Brain pericyte (primary cell): ENCODE data around the gene PPP2R5A.
"Not testable (repeated sequence)": the region's sequence is repeated elsewhere in the genome, so short reads cannot be mapped to it uniquely, and the experiment has no call there.

Experiments used
- DNase-seq: peaks from one replicate; pipeline ENCODE4 v3.0.0-alpha.2; 2012; ENCODE audit warnings: low read depth, low spot score

Gene PPP2R5A

DNA sequence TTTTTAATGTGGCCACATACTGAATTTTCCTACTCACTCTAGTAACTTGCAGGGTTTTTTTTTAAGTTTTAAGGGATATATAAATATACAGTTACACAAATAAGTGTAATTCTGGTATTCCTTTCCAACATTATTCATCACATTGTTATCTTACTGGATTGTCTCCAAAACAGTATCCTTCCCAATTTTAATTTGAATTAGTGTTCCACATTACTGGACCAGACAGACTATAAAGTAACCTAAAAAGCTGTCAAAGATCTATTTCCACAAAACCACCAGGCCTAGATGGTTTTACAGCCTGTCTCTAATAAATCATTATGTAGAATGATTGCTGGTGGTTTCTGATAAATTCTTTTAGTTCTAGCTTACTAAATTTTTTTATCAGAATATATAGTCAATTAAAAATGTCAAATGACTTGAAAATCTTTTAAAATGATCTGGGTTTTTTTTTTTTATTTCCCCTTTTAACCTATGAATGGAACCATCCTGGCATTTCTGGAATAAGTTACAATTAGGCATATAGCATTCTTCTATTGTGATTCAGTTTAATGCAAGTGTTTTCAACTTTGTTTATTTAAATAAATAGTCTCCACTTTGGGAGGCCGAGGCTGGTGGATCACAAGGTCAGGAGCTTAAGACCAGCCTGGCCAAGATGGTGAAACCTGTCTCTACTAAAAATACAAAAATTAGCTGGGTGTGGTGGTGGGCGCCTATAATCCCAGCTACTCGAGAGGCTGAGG is 70.2 kb downstream of the PPP2R5A start:
- DNase-seq = no peak

DNA sequence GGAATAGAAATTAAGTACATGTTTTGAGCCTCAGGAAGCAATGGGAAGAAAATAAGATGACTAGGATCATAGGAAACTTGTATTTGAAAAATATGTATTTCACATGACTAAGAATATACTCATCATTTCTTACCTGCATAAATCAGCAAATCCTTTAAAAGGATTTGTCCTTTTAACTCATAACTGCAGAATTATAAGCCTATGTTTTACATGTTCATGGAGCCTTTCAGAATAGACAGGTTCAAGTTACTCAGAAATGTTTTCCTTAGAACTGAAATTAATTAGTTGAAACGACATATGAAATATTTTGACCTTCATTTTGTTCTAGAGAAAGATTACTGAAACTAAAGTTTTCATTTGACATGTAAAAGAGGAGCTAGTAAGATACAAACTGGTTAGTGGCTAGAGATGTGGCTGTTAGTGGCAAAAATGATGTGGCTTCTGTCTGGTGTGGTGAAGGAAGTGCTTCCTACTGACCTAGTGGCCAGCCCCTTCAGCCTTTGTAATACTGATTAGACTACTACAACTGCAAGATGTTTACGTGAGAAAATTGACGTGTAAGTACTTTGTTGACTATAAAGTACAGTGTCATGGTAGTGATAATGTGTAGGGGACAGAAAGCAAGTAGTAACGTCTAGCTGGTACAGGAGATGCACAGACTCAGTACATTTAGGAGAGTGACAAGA is 74.7 kb downstream of the PPP2R5A start:
- DNase-seq = no peak

DNA sequence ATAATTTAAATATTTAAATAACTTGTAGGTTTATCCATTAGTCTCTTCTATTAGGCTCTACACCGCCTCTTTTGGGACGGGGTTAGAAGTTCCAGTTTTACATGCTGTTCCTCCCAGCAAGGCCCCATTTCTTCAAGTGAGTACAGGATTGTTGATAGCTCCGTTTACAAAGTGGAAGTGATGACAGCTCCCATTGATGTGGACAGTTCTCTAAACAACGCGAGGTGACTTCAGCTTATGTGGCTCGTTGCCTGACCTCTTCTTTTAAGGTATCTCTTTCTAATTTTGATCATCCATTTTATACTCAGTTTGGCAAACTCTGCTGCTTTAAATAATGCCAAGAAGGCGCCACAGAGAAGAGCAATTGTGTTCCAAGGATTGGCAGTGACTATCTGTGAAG is 79.8 kb downstream of the PPP2R5A start:
- no peak for DNase-seq

DNA sequence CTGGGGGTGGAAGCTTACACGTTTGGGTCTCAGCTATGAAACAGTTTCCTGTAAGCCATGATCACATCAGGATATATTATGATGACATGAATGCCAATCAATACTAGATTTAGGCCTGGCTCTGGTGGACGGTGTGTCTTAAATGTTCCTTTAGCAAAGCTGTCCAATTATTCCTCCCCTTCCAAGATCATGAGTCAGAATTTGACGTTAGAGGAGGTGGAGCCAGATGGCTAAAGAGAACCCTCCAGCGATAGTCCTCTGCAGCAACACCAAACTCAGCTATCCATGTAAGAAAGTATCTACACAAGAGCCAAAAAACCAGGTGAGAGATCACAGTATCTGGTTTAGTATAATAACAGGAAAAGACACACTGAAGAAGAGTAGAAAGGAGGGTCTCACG is 81.7 kb downstream of the PPP2R5A start:
- no peak for DNase-seq

DNA sequence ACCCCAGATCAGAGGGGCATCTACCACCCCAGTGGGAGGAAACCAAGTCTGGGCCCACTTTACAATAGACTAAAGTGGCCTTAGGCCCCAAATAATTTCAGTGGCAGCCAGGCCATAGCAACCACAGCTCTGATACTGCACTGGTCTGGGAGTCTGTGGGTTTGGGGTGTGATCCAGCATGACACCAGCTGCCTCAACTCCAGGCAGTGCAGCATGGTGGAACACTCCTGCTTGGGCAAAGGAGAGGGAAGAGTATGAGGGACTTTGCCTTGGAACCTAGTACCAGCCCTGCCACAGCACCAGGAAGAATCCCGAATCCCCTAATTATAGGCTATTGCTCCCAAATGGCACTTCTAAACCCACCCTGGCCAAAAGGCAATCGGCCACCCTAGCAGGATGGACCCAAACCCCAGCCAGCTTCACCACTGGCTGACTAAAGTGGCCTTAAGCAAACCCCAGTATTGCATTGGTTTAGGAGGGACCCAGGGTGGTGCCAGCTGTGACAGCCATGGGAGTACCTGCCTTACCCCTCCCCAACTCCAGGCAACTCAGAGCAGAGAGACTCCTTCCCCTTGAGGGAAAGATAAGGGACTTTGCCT is 82.4 kb downstream of the PPP2R5A start:
- DNase-seq = no peak

DNA sequence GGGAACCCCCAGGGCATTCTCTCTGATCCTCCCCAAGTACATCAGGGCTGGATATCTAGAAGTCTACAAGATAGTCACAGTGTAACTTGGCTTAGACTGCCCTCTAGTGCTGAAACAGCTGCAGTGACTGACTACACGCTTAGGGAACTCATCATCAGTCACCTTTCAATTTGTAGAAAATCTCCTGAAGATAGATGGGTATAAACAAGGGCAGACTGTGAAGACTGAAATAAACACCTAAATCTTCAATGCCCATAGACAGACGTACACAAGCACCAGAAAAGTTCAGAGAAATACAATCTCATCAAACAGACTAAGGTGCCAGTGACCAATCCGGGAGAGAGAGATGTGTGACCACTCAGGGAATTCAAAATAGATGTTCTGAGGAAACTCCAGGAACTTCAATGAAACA is 82.9 kb downstream of the PPP2R5A start:
- DNase-seq = peak; percentile 41

DNA sequence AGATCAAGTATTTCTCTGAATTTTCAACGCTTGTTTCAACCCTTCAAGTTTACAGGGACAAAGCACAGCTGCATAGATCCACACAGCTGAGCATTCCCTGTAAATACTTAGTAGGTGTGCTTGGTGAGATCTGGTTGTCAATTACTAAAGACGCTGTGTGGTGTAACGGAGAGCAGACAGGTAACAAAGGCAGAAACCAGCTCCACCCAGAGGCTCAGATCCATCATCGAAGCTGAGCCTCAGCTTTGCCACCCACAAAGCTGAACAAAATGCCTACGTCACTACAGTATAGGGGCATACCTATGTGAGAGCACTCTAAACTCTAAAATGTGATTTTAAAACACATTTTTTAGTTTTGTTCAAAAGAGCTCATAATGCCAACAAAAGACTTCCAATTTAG is 90.8 kb downstream of the PPP2R5A start:
- DNase-seq = no peak

DNA sequence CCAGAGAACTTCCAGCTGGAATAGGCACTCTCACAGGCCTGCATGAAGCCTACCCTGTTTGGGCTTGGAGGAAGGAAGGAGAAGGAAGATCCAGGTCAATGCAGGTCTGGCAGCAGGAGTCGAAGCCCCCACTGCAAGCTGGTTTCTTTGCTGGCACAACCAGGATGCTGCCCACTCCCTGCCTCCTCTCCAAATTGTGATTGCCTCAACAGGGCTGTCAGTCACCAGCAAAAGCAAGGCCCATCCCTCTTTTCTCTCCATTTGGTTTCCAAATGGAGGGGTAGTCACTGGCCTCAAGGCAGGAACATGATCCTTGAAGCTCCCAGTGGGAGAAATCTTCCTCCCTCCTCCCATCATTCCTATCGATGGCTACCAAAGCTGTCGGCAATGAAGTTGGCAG is 92.4 kb downstream of the PPP2R5A start:
- no peak for DNase-seq

DNA sequence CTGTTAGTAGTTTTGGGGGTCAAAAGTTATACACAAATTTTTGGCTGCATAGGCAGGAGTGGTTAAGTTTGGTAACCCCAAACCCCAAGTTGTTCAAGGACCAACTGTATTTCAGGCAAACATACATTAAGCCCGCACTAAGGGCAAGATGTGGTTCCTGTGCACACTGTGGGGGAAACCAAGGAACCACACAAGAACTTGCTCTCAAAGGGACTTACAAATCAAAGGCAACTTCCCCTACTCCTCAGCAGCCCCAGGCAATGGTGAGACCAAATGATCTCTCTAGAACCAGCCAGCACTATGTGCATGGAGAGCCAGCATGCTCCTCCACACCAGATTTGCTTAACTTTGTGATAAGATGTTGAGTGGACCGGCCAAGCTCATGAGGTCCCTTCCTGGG is 94.2 kb downstream of the PPP2R5A start:
- no peak for DNase-seq

DNA sequence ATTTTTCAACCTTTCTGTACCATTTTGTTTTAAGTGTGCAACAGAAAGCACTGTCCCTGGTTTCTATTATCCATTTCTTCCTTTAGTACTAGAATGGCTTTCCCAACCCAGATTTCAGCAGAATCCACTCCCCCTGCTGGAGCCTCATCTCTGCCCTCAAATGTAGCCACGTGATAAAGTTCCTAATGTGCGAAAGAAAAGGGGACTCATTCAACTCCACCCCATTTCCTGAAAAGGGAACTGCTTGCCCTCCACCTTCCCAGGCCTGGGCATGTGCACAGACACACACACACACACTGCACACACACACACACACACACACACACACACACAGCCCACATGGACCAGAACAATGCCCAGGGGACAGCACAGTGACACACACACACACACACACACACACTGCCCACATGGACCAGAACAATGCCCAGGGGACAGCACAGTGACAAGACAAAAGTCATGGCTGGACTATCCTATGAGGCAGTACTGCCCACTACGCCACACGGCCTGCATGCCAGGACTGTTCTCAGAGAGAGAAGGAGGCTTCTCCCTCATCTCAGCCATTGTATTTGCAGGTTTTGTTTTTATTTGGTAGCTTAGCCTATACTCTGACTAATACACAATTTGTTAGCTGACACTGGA is 96.3 kb downstream of the PPP2R5A start:
- no peak for DNase-seq

DNA sequence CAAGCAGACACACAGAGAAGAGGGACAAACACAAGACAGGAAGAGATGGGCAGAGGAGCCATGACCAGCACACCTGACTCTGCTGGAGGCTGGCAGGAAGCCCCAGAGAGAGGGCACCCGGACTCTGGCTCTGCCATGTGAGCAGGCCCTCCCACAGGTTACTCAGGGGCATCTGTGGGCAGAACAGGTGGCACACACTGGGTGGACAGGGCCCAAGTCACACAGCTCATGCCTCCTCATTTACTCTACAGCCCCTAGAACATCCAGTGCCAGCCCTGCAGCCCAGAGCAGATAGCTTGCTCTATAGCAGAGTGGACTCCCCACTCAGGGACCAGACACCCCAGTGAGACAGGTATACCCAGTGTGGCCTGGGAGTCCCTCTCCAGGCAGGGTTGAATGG is 100.8 kb downstream of the PPP2R5A start:
- DNase-seq = no peak

DNA sequence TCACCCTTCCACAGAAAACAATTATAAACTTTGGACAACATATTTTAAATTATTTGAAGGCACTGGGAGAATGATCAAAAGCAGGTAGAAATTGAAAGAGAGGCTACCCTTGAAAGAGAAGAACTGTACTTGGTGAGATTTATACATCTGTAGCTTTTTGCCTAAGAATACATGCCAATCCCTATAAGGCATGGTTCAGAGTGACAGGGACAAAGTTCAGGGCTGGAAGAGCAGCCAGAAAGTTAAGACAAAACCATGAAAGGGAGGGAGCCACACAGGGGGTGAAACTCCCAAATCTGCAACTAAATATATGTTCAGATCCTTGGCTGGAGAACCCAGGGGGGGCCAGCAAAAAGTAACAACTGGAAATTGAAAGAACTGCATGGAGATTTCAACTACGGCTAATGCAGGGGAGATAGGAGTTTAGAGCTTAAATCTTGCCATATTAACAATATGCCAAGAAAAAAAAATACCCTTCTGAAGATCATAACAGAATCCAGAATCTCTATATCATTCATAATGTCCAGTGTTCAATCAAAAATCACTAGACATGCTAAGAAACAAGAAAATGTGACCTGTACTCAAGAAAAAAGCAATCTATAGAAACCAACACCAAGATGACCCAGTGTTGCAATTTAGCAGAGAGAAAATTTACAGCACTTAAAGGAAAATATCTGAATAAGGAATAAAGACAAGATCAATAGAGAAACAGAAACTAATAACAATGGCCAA is 103.9 kb downstream of the PPP2R5A start:
- DNase-seq = no peak

DNA sequence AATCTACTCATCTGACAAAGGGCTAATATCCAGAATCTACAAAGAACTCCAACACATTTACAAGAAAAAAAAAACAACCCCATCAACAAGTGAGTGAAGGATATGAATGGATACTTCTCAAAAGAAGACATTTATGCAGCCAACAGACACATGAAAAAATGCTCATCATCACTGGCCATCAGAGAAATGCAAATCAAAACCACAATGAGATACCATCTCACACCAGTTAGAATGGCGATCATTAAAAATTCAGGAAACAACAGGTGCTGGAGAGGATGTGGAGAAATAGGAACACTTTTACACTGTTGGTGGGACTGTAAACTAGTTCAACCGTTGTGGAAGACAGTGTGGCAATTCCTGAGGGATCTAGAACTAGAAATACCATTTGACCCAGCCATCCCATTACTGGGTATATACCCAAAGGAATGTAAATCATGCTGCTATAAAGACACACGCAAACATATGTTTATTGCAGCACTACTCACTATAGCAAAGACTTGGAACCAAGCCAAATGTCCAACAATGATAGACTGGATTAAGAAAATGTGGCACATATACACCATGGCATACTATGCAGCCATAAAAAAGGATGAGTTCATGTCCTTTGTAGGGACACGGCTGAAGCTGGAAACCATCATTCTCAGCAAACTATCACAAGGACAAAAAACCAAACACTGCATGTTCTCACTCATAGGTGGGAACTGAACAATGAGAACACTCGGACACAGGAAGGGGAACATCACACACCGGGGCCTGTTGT is 110.6 kb downstream of the PPP2R5A start:
- not testable (repeated sequence) for DNase-seq

DNA sequence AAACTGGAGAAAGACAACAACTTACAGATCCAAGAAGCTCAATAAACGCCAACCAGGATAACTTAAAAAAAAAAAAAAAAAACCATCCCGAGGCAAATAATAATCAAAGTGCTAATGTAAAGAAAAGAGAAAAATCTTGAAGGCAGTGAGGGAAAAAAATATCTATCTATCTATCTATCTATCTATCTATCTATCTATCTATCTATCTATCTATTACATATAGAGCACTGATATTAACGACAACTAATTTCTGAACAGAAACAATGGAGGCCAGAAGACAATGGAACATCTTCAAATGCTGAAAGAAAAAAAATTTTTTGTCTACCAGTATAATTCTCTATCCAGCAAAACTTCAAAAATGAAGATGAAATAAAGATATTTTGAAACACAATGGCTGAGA is 111.4 kb downstream of the PPP2R5A start:
- no peak for DNase-seq

DNA sequence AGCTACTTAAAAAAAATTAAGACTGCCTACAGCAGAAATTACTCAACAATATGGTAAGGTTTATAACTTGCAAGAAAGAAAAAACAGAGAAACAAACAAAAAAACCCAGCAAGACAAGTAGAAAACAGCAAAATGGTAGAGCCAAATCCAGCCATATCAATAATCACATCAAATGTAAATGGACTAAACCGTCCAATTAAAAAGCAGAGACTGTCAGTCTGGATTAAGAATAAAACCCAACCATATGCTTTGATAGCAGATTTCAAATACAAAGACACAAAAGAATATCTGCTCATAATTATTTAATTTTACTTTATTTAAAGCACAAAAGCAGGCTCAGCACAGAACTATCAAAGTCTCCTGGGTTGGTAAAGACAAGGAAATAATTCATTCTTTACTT is 112.0 kb downstream of the PPP2R5A start:
- DNase-seq = no peak

DNA sequence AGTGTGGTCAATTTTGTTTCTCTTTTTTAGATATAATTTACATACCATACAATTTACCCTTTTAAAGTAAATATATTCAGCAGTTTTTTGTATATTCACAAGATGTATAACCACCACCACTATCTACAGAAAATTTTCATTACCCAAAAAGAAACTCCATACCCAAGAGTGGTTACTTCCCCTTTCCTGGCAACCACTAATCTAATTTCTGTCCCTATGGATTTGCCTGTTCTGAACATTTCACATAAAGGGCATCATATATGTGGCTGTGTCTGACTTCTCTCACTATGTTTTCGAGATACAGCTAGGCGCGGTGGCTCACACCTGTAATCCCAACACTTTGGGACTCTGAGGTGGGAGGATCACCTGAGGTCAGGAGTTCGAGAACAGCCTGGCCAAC is 115.8 kb downstream of the PPP2R5A start:
- no peak for DNase-seq

DNA sequence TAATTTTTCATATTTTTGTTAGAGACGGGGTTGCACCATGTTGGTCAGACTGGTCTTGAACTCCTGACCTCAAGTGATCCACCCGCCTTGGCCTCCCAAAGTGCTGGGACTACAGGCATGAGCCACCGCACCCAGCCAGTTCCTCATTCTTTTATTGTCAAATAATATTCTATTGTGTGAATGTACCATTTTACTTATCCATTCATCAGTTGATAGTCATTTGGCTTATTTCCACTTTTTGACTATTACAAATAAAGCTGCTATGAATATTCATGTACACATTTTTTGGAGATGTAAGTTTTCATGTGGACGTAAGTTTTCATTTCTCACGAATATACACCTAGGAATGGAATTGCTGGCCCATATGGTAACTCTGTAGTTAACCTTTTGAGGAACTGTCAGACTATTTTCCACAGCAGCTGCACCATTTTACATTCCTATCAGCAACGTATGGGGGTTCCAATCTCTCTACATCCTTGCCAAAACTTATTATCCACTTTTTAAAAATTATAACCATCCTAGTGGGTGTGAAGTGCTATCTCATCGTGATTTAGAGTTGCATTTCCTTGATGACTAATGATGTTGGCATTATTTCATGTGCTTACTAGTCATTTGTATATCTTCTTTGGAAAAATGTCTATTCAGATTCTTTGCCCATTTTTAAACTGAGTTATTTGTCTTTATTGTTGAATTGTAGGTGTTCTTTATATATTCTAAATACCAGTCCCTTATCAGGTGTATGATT is 116.8 kb downstream of the PPP2R5A start:
- no peak for DNase-seq

DNA sequence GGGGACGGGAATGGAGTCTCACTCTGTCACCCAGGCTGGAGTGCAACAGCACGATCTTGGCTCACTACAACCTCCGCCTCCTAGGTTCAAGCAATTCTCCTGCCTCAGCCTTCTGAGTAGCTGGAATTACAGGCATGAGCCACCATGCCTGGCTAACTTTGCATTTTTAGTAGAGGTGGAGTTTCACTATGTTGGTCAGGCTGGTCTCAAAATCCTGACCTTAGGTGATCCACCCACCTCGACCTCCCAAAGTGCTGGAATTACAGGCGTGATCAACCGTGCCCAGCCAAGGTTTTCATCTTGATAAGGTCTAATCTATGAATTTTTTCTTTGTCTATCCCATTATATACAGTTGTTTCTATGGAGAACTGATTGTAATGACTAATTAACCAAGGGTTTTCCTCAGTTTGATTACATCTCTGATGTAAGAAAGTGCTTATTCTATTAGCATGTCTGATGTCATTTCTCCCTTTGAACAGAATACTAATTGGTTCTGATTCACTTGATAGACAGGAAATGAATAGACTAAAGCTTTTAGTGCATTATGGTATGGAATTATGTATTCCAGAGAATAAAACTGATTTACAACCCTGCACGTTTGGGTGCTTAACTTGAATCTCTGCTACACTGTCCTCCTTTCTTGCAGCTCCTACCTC is 117.6 kb downstream of the PPP2R5A start:
- DNase-seq = no peak

DNA sequence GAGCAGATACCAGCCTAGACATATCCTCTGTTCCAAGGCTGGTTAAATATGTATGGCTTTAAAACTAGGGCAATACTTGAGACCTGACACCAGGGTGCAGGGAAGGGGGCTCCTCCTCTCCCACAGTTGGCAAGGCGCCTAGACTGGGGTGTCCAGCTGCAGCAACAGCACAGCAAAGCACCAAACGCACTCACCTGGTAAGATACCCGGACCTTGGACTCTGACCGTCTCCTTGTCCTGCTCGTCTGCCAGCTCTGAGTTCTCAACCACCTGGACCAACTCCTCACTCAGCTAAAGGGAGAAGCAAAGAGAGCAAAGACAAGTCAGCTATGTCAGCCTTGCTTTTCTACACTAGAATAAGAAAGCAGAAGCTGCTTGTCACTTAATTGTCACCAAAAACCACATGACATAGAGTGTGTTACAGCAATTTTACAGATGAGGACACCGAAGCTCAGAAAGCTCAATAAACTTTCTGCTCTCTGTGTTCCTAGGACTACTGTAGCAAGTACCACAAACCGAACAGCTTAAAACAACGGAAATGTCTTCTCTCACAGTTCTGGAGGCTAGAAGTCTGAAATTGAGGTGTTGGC is 125.1 kb downstream of the PPP2R5A start:
- DNase-seq = no peak
